Neural cell (in vitro differentiated cells): ENCODE data around the gene CEP78. TPM values are rescaled to one million over a fixed set of nuclear protein-coding genes. Genes with fewer than 3 reads are reported as not detected.

ENCODE experiments used
- H2AFZ ChIP-seq: fragments of 200-600, 300-800 bp; sonication (generic), shearing (Covaris generic); 2 replicates; pipeline ENCODE4 v1.6.0; 2014; ENCODE audit warnings: low read depth, mild to moderate bottlenecking, antibody characterized with exemption, low read length, moderate library complexity
- H3F3A ChIP-seq: fragments of 200-600 bp; shearing (Covaris generic); 2 replicates; pipeline ENCODE4 v1.6.1; 2016; ENCODE audit warnings: mild to moderate bottlenecking, moderate library complexity, mixed read lengths, antibody characterized with exemption, low read length; ENCODE audit not compliant: insufficient read depth, poor library complexity, severe bottlenecking
- H3K27ac ChIP-seq: fragments of 200-600, 300-800 bp; sonication (generic), shearing (Covaris generic); 2 replicates; pipeline ENCODE4 v1.5.1; 2014; ENCODE audit warnings: mild to moderate bottlenecking, low read length, moderate library complexity
- H3K27me3 ChIP-seq: fragments of 300-800, 200-600 bp; sonication (generic), shearing (Covaris generic); 2 replicates; pipeline ENCODE4 v1.6.0; 2014; ENCODE audit warnings: mild to moderate bottlenecking, low read depth, low read length, moderate library complexity; ENCODE audit not compliant: insufficient read depth
- H3K36me3 ChIP-seq: fragments of 300-800, 200-600 bp; sonication (generic), shearing (Covaris generic); 2 replicates; pipeline ENCODE4 v1.5.1; 2014; ENCODE audit warnings: mild to moderate bottlenecking, antibody characterized with exemption, low read length, moderate library complexity; ENCODE audit not compliant: insufficient read depth
- H3K4me2 ChIP-seq: fragments of 300-800, 200-600 bp; sonication (generic), shearing (Covaris generic); 2 replicates; pipeline ENCODE4 v1.6.0; 2014; ENCODE audit warnings: mild to moderate bottlenecking, low read length
- H3K4me3 ChIP-seq: fragments of 300-800, 200-600 bp; sonication (generic), shearing (Covaris generic); 2 replicates; pipeline ENCODE4 v1.5.1; 2014; ENCODE audit warnings: mild to moderate bottlenecking, low read length, moderate library complexity
- H3K79me2 ChIP-seq: fragments of 200-600 bp; shearing (Covaris generic); replicated peaks from 2 replicates; pipeline ENCODE4 v1.6.0; 2014; ENCODE audit warnings: mild to moderate bottlenecking, low read length, moderate library complexity; ENCODE audit not compliant: insufficient read depth
- H3K9ac ChIP-seq: fragments of 300-800, 200-600 bp; sonication (generic), shearing (Covaris generic); 2 replicates; pipeline ENCODE4 v1.6.1; 2016; ENCODE audit warnings: mild to moderate bottlenecking, low read length, mixed read lengths
- H3K9me2 ChIP-seq: fragments of 200-600 bp; shearing (Covaris generic); 2 replicates; pipeline ENCODE4 v1.6.1; 2016; ENCODE audit warnings: mild to moderate bottlenecking, low read length, mixed read lengths; ENCODE audit not compliant: insufficient read depth
- H3K9me3 ChIP-seq: fragments of 200-600, 300-800 bp; sonication (generic), shearing (Covaris generic); 2 replicates; pipeline ENCODE4 v1.6.1; 2016; ENCODE audit warnings: mild to moderate bottlenecking, mixed run types, low read length, moderate library complexity, mixed read lengths
- H4K20me1 ChIP-seq: fragments of 200-600 bp; shearing (Covaris generic); 2 replicates; pipeline ENCODE4 v1.6.1; 2016; ENCODE audit warnings: mild to moderate bottlenecking, mixed run types; ENCODE audit not compliant: insufficient read depth
- EP300 ChIP-seq: fragments of 450-650 bp; conservative IDR thresholded peaks from 2 replicates; pipeline ENCODE4 v1.6.1; 2014; ENCODE audit warnings: antibody characterized with exemption, mild to moderate bottlenecking, moderate library complexity; ENCODE audit not compliant: poor library complexity, severe bottlenecking
- EZH2 ChIP-seq: fragments of 200-600, 300-800 bp; shearing (Covaris generic), sonication (generic); IDR thresholded peaks from 2 replicates; pipeline ENCODE4 v1.6.1; 2014; ENCODE audit warnings: antibody characterized with exemption, low read length, borderline replicate concordance, mild to moderate bottlenecking; ENCODE audit not compliant: insufficient read depth, poor library complexity, severe bottlenecking
- MXI1 ChIP-seq: fragments of 450-650 bp; conservative IDR thresholded peaks from 2 replicates; pipeline ENCODE4 v1.6.1; 2014; ENCODE audit warnings: antibody characterized with exemption, mild to moderate bottlenecking; ENCODE audit not compliant: poor library complexity, severe bottlenecking
- POLR2AphosphoS5 ChIP-seq: IDR thresholded peaks from 2 replicates; pipeline ENCODE4 v1.6.1; 2012
- RAD21 ChIP-seq: fragments of 450-650 bp; conservative IDR thresholded peaks from 2 replicates; pipeline ENCODE4 v1.6.1; 2014; ENCODE audit warnings: antibody characterized with exemption, mild to moderate bottlenecking, moderate library complexity
- SMC3 ChIP-seq: fragments of 450-650 bp; conservative IDR thresholded peaks from 2 replicates; pipeline ENCODE4 v1.6.1; 2014; ENCODE audit warnings: antibody characterized with exemption, mild to moderate bottlenecking, moderate library complexity; ENCODE audit not compliant: poor library complexity
- TAF1 ChIP-seq: IDR thresholded peaks from 2 replicates; pipeline ENCODE4 v1.6.1; 2012; ENCODE audit warnings: low read depth
- polyA plus RNA-seq: library from polyadenylated mRNA; depleted of rRNA; stranded (reverse); fragments of >200 nt; gene quantifications from 2 replicates; pipeline ENCODE4 v1.2.3, GENCODE V29; 2014
- TF ChIP-seq, protein P1 (sequence below): fragments of 450-650 bp; IDR thresholded peaks from 2 replicates; pipeline ENCODE4 v1.5.1; 2014; ENCODE audit warnings: antibody characterized with exemption, mild to moderate bottlenecking, moderate library complexity; ENCODE audit not compliant: poor library complexity, severe bottlenecking
- TF ChIP-seq, protein P2 (sequence below): IDR thresholded peaks from 2 replicates; pipeline ENCODE4 v1.6.1; 2012; ENCODE audit warnings: borderline replicate concordance

Gene CEP78
- polyA plus RNA-seq, 1 donor from 2014 or later, result 57.8 TPM

DNA sequence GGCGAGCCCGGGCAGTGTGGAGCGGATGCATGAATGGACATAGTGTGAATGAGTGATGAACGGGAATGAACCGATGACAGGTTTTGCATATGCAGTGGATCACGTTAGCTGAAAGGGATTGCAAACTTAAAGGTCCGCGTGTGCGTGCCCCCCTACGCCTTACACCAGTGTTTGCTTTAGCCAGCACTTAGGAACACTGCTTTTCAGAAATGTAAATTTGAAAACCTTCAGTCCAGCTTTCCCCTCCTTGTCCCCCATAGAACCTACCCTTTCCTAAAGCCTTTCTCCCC, 61.7 kb downstream of the CEP78 start:
- Histone ChIP-seq H3K9ac (peak overlapping the region; percentile 79), H3K79me2 (peaks cover 28% of the 10 kb centered on the region), H2AFZ (peak overlapping the region; percentile 92), H4K20me1 (no peaks in the 10 kb centered on the region), H3K36me3 (no peaks in the 10 kb centered on the region), H3K4me2 (peak overlapping the region; percentile 94), H3K27me3 (no peaks in the 10 kb centered on the region), H3K4me3 (peak overlapping the region; percentile 99), H3K27ac (peak overlapping the region; percentile 82), H3K9me3 (no peaks in the 10 kb centered on the region), H3F3A (no peaks in the 10 kb centered on the region), H3K9me2 (no peaks in the 10 kb centered on the region)
- no peak for TF ChIP-seq RAD21
- TF ChIP-seq SMC3, result no peak
- TF ChIP-seq, protein P1, sequence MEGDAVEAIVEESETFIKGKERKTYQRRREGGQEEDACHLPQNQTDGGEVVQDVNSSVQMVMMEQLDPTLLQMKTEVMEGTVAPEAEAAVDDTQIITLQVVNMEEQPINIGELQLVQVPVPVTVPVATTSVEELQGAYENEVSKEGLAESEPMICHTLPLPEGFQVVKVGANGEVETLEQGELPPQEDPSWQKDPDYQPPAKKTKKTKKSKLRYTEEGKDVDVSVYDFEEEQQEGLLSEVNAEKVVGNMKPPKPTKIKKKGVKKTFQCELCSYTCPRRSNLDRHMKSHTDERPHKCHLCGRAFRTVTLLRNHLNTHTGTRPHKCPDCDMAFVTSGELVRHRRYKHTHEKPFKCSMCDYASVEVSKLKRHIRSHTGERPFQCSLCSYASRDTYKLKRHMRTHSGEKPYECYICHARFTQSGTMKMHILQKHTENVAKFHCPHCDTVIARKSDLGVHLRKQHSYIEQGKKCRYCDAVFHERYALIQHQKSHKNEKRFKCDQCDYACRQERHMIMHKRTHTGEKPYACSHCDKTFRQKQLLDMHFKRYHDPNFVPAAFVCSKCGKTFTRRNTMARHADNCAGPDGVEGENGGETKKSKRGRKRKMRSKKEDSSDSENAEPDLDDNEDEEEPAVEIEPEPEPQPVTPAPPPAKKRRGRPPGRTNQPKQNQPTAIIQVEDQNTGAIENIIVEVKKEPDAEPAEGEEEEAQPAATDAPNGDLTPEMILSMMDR, result no peak
- TF ChIP-seq EZH2, result no peak
- TF ChIP-seq POLR2AphosphoS5, result no peak
- no peak for TF ChIP-seq MXI1
- no peak for TF ChIP-seq EP300
- no peak for TF ChIP-seq TAF1
- TF ChIP-seq, protein P2, sequence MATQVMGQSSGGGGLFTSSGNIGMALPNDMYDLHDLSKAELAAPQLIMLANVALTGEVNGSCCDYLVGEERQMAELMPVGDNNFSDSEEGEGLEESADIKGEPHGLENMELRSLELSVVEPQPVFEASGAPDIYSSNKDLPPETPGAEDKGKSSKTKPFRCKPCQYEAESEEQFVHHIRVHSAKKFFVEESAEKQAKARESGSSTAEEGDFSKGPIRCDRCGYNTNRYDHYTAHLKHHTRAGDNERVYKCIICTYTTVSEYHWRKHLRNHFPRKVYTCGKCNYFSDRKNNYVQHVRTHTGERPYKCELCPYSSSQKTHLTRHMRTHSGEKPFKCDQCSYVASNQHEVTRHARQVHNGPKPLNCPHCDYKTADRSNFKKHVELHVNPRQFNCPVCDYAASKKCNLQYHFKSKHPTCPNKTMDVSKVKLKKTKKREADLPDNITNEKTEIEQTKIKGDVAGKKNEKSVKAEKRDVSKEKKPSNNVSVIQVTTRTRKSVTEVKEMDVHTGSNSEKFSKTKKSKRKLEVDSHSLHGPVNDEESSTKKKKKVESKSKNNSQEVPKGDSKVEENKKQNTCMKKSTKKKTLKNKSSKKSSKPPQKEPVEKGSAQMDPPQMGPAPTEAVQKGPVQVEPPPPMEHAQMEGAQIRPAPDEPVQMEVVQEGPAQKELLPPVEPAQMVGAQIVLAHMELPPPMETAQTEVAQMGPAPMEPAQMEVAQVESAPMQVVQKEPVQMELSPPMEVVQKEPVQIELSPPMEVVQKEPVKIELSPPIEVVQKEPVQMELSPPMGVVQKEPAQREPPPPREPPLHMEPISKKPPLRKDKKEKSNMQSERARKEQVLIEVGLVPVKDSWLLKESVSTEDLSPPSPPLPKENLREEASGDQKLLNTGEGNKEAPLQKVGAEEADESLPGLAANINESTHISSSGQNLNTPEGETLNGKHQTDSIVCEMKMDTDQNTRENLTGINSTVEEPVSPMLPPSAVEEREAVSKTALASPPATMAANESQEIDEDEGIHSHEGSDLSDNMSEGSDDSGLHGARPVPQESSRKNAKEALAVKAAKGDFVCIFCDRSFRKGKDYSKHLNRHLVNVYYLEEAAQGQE, result no peak

DNA sequence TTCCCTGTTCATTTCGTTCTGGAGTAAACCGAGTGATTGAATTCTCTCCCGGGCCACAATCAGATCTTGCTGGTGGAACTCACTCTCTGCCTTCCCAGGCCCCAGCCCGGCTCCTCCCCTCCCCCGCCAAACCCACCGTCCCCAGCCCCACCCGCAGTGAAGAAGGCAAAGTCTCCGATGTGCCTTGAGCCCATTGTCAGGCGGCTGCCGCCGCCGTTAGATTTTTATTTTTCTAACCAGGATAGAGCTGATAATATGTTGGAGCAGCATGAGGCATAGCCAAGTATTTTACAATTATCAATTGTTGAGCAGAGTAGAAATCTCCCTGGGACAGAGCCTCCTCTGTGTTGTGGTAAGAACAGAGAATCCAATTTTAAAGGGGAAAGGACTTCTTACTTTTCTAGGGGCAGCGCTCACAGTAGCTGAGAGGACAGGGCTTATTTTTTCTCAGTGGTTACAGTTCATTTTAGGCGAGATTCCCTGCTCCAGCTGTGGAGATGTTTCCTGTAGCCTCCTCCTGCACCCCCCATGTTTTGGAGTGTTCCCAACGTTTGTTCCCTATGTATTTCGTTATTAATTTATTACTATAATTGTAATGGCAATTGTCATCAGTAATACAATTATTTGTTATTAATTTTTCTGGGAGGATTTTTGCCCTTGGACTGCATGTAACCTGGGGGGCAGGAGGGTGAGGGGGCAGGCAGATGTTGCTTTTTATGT, 62.3 kb downstream of the CEP78 start:
- Histone ChIP-seq H3F3A (no peaks in the 10 kb centered on the region), H2AFZ (peak overlapping the region; percentile 37), H3K27ac (peak overlapping the region; percentile 82), H3K27me3 (no peaks in the 10 kb centered on the region), H4K20me1 (no peaks in the 10 kb centered on the region), H3K79me2 (peaks cover 31% of the 10 kb centered on the region), H3K9me2 (no peaks in the 10 kb centered on the region), H3K9me3 (no peaks in the 10 kb centered on the region), H3K9ac (peak overlapping the region; percentile 79), H3K4me3 (peak overlapping the region; percentile 99), H3K36me3 (peaks cover under 1% of the 10 kb centered on the region), H3K4me2 (peak overlapping the region; percentile 94)
- no peak for TF ChIP-seq POLR2AphosphoS5
- TF ChIP-seq, protein P2, result no peak
- TF ChIP-seq EP300, result no peak
- no peak for TF ChIP-seq TAF1
- no peak for TF ChIP-seq MXI1
- no peak for TF ChIP-seq RAD21
- no peak for TF ChIP-seq EZH2
- TF ChIP-seq, protein P1, result no peak
- no peak for TF ChIP-seq SMC3
